Ovary (tissue), 3 donors: ENCODE measurements around the gene DIS3L2.

Source experiments
- CTCF ChIP-seq, 3 donors: fragments of 450-650 bp in 2 of 3; fragments of 200-600 bp in 1 of 3; IDR thresholded peaks; one replicate each; pipeline versions ENCODE4 v1.5.1 to v1.8.0; 2016 to 2022; ENCODE audit warnings: antibody characterized with exemption in 3 of 3, mild to moderate bottlenecking in 1 of 3
- POLR2A ChIP-seq: fragments of 450-650 bp; IDR thresholded peaks from one replicate; pipeline ENCODE4 v1.6.1; 2017; ENCODE audit warnings: antibody characterized with exemption, mild to moderate bottlenecking, moderate library complexity
- donor health status: DM: no; HTN: no; CAD: no.

- TF ChIP-seq POLR2A, result no peak
- TF ChIP-seq CTCF (IDR thresholded peaks at IDR 0.05), result no peak
These were observed 348.1 kb downstream of the DIS3L2 start for GRCh38 chr2:232309592-232309991.
